DMS114 treated with DMSO at 0.1 percent for 48 hours (cell line): ENCODE measurements around the gene C18orf63.
"Not testable (repeated sequence)": the region's sequence is repeated elsewhere in the genome, so short reads cannot be mapped to it uniquely, and the experiment has no call there.

ENCODE experiments used
- DNase-seq: peaks from one replicate; lab custom pipeline; 2025; ENCODE audit not compliant: unreplicated experiment; lab: John Stamatoyannopoulos, UW

Gene C18orf63

GRCh38 chr18:74326791-74327190 is 11.2 kb downstream of the C18orf63 start:
- not testable (repeated sequence) for DNase-seq

- no peak for DNase-seq
Measured at GRCh38 chr18:74328206-74328605, 12.6 kb downstream of the C18orf63 start.

- DNase-seq, result no peak
Measured at GRCh38 chr18:74329688-74330205, 14.1 kb downstream of the C18orf63 start.

- peak; percentile 16 for DNase-seq
Measured at GRCh38 chr18:74331404-74331803, 15.8 kb downstream of the C18orf63 start.

- DNase-seq, result no peak
Measured at GRCh38 chr18:74333091-74333490, 17.5 kb downstream of the C18orf63 start.

- DNase-seq, result no peak
Measured at GRCh38 chr18:74334242-74334893, 18.7 kb downstream of the C18orf63 start.

- no peak for DNase-seq
Measured at GRCh38 chr18:74336656-74337055, 21.0 kb downstream of the C18orf63 start.

- no peak for DNase-seq
Measured at GRCh38 chr18:74337155-74337911, 21.7 kb downstream of the C18orf63 start.

GRCh38 chr18:74337912-74338309 is 22.3 kb downstream of the C18orf63 start:
- no peak for DNase-seq

- DNase-seq, result peak; percentile 35
Measured at GRCh38 chr18:74342416-74343043, 26.9 kb downstream of the C18orf63 start.

- DNase-seq, result no peak
Measured at GRCh38 chr18:74346206-74346605, 30.6 kb downstream of the C18orf63 start.

GRCh38 chr18:74348581-74348980 is 32.9 kb downstream of the C18orf63 start:
- no peak for DNase-seq

- DNase-seq, result no peak
Measured at GRCh38 chr18:74351354-74351753, 35.7 kb downstream of the C18orf63 start.

GRCh38 chr18:74353169-74353775 is 37.6 kb downstream of the C18orf63 start:
- DNase-seq, result peak; percentile 57

GRCh38 chr18:74356959-74357358 is 41.3 kb downstream of the C18orf63 start:
- DNase-seq, result no peak

GRCh38 chr18:74360852-74361655 is 45.4 kb downstream of the C18orf63 start:
- no peak for DNase-seq

- no peak for DNase-seq
Measured at GRCh38 chr18:74367905-74368304, 52.3 kb downstream of the C18orf63 start.

GRCh38 chr18:74368901-74369705 is 53.5 kb downstream of the C18orf63 start:
- no peak for DNase-seq

GRCh38 chr18:74370115-74370514 is 54.5 kb downstream of the C18orf63 start:
- no peak for DNase-seq

- DNase-seq, result no peak
Measured at GRCh38 chr18:74373428-74373827, 57.8 kb downstream of the C18orf63 start.
